Pancreas (tissue), 10 donors: ENCODE measurements around the gene CDC37. TPM values are rescaled to one million over a fixed set of nuclear protein-coding genes. Genes with fewer than 3 reads are reported as not detected.

Experiments used
- ATAC-seq, 4 donors: fragments of 200-7000 bp; cut with Tn5 transposase; one replicate each; pipeline versions ENCODE4 v1.8.0 to v1.9.1; 2020; ENCODE audit warnings: mild to moderate bottlenecking in 4 of 4, moderate library complexity in 4 of 4
- DNase-seq, 6 donors: peaks; one replicate each; pipeline ENCODE4 v3.0.0-alpha.2; 2020
- FAIRE-seq: peaks from 2 replicates; lab custom pipeline; 2012; peaks lifted over from hg19 to GRCh38; lab: Jason Lieb, UNC
- H3K27ac ChIP-seq, 4 donors: fragments of 200-600 bp; sonication (generic); 1 replicate in 3 of 4; 2 replicates in 1 of 4; pipeline versions ENCODE4 v1.5.0 to v1.8.0; 2020
- H3K27me3 ChIP-seq, 4 donors: fragments of 200-600 bp; one replicate each; pipeline ENCODE4 v1.8.0; 2021
- H3K36me3 ChIP-seq, 3 donors: fragments of 200-600 bp; sonication (generic) in 1 of 3; one replicate each; pipeline versions ENCODE4 v1.5.0 to v1.8.0; 2020 to 2021
- H3K4me1 ChIP-seq, 3 donors: fragments of 200-600 bp; one replicate each; pipeline ENCODE4 v1.8.0; 2021
- H3K4me3 ChIP-seq, 4 donors: fragments of 200-600 bp; sonication (generic) in 2 of 4; one replicate each; pipeline versions ENCODE4 v1.5.0 to v1.8.0; 2020 to 2021
- H3K9me3 ChIP-seq, 4 donors: fragments of 200-600 bp; one replicate each; pipeline ENCODE4 v1.8.0; 2021
- CTCF ChIP-seq, 4 donors: fragments of 200-600 bp; sonication (generic) in 3 of 4; IDR thresholded peaks; one replicate each; pipeline versions ENCODE4 v1.5.0 to v1.8.0; 2021; ENCODE audit warnings: antibody characterized with exemption in 4 of 4
- whole genome bisulfite sequencing, 2 donors: extraction: QIAGEN DNeasy Blood & Tissue Kit; methylation state at CpG; one replicate each; pipeline ENCODE4 v1.1.7; 2013; 5-methylcytosine and 5-hydroxymethylcytosine counted together
- intact Hi-C, 3 donors: fragments of 100-400 bp; cut with DNase I; formaldehyde crosslinking; loops; one replicate each; pipeline versions ENCODE4 v1.11.1 to v1.14.2; 2022
- polyA plus RNA-seq, 2 donors: library from polyadenylated mRNA; stranded (reverse); fragments of 200-250 nt; gene quantifications; one replicate each; pipeline ENCODE4 v1.2.3, GENCODE V29; 2013
- total RNA-seq, 6 donors: library from RNA; stranded (reverse); fragmentation: NEBNext Ultra II Directional in 4 of 6; extraction: Animal tissue kit (Norgen Biotek cat#: 25700) in 4 of 6; gene quantifications; one replicate each; pipeline versions ENCODE4 v1.2.1 to v1.2.4, GENCODE V29; 2021 to 2023
- donor health status: healthy with polysubstance abuse.
- donor health status: DM: no; HTN: no; CAD: no; lungs with moderate emphysema.
- donor health status: DM: no; HTN: no; CAD: no.
- donor health status: control.
- donor health status: control.
- donor health status: Bipolar disorder and iron deficiency.
- donor health status: DM: yes; HTN: yes; CAD: no.
- donor health status: DM: no; HTN: no; CAD: no.
- donor health status: DM: no; HTN: no; CAD: no.
- donor health status: DM: yes; HTN: yes; CAD: no.

The CDC37 gene
- total and polyA plus RNA-seq, 8 donors = 41.3 to 266 (median 55.2) TPM

GRCh38 chr19:10420444-10421239 is 17.3 kb upstream of the CDC37 start, which contains the start of gene PDE4A:
TSS of gene PDE4A (plus strand) at chr19:10420538. CDS start at chr19:10420765, 227 bp downstream.
- no peak for FAIRE-seq
- no peaks in the 10 kb centered on the region for H3K36me3 ChIP-seq
- no peak within 1 kb of the TSS for H3K27ac ChIP-seq
- H3K4me1 ChIP-seq = peaks cover 4 to 22% (median 4%) of the 10 kb centered on the region in 3 donors
- peak in 1 of 6 donors; percentile 81 for DNase-seq
- no peak for ATAC-seq
- WGBS, 2 donors = 1 to 2% methylated on average over 69 to 100 of the region's 104 CpGs
- intact Hi-C loops = no loop called here
- TF ChIP-seq CTCF (IDR thresholded peaks at IDR 0.05) = no peak
- H3K27me3 ChIP-seq = peaks cover 0 to 18% (median 3%) of the 10 kb centered on the region in 4 donors
- H3K9me3 ChIP-seq = no peaks in the 10 kb centered on the region
- H3K4me3 ChIP-seq = peak within 1 kb of the TSS in 1 of 4 donors; percentile 26

DNA sequence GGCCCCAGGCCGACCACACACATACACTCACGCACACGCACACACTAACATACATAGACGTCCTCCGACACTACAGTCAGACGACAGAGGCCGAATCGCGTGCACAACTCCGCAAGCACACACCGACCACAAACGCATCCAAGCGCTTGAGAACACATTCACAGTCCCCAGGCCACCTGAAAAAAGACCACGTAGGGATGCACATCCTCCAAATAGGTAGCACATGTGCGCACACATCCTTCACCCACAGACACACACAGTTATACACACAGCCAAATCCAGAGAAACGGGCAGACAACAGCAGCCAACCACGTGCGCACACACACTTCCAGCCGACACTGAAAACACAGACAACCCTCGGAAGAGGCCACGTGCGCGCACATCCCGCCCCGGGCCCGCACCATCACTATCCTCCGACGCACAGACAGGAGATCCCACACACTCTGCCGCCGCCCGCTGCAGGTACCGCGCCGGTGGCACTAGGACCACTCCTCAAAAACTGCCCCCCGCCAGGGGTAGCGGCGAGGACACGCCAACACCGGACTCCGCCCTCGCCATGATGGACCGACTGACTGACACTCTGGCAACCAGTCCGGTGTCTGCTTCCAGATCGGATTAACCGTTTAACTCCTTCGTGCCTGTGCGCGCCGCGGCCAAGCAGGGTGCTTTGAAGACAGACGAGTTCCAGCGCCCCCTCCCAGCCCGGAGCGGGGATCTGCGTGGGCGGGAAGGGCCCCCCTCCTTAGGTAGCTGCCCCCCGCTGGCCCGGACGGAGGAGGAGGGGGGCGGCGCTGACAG is 16.5 kb upstream of the CDC37 start:
- DNase-seq (peak in 1 of 6 donors; percentile 68), ATAC-seq (no peak), FAIRE-seq (no peak)
- no peaks in the 10 kb centered on the region for H3K9me3 ChIP-seq
- WGBS, 2 donors = 1% methylated on average over 56 to 59 of the region's 61 CpGs
- TF ChIP-seq CTCF (IDR thresholded peaks at IDR 0.05) = no peak
- H3K27me3 ChIP-seq = peaks cover 0 to 18% (median 3%) of the 10 kb centered on the region in 4 donors
- H3K27ac ChIP-seq = no peak overlapping the region
- H3K36me3 ChIP-seq = no peaks in the 10 kb centered on the region
- peaks cover 4 to 16% (median 5%) of the 10 kb centered on the region in 3 donors for H3K4me1 ChIP-seq
- intact Hi-C loops = no loop called here
- H3K4me3 ChIP-seq = peak overlapping the region in 1 of 4 donors; percentile 2

DNA sequence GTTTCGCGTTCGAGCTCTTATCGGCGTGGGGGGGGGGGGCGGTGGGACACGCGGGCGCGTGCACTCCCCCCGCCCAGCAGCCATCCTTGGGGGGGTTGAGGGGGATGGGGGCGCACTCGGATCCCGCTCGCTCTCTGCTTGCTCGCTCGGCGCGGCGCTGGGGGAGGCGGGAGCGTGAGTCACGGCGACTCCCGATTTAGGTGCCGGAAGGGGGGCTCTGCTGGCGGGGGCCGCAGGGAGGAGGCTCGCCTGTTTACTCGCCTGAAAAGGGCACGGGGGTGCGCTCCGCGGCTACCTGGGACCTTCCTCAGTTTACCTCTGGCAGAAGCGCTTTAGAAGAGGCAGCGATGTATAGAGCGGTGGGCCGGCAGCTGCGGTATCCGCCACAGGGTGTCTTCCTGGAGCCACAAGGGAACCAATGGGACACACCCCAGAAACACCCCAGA is 15.9 kb upstream of the CDC37 start:
- FAIRE-seq = no peak
- Histone ChIP-seq H3K27me3 (peaks cover 0 to 18% (median 3%) of the 10 kb centered on the region in 4 donors), H3K9me3 (no peaks in the 10 kb centered on the region), H3K27ac (no peak overlapping the region), H3K4me3 (no peak overlapping the region), H3K4me1 (peaks cover 4 to 11% (median 5%) of the 10 kb centered on the region in 3 donors), H3K36me3 (no peaks in the 10 kb centered on the region)
- 1 to 3% methylated on average over 31 to 40 of the region's 40 CpGs for WGBS, 2 donors
- no peak for ATAC-seq
- peak in 1 of 6 donors; percentile 78 for DNase-seq
- intact Hi-C loops = no loop called here
- TF ChIP-seq CTCF (IDR thresholded peaks at IDR 0.05) = no peak

GRCh38 chr19:10418485-10419199 is 15.3 kb upstream of the CDC37 start:
- peaks cover 0 to 18% (median 3%) of the 10 kb centered on the region in 4 donors for H3K27me3 ChIP-seq
- FAIRE-seq (no peak), ATAC-seq (no peak), DNase-seq (no peak)
- no peak for TF ChIP-seq CTCF (IDR thresholded peaks at IDR 0.05)
- no peak overlapping the region for H3K27ac ChIP-seq
- no peaks in the 10 kb centered on the region for H3K36me3 ChIP-seq
- H3K4me3 ChIP-seq = no peak overlapping the region
- WGBS, 2 donors = 3 to 4% methylated on average over 29 to 32 of the region's 32 CpGs
- H3K9me3 ChIP-seq = no peaks in the 10 kb centered on the region
- intact Hi-C loops = no loop called here
- H3K4me1 ChIP-seq = peaks cover 4 to 7% (median 5%) of the 10 kb centered on the region in 3 donors
